Measurements from ENCODE around the gene NECTIN2.
A peak's percentile ranks its signal among the peaks of the same experiment; 100 is the strongest.
"Not testable (repeated sequence)": the region's sequence is repeated elsewhere in the genome, so short reads cannot be mapped to it uniquely, and the experiment has no call there.

Gene NECTIN2

GRCh38 chr19:44908836-44909261, 62.8 kb downstream of the NECTIN2 start:
- no peak for DNase-seq (ENCODE audit: low spot score)

GRCh38 chr19:44909775-44910174, 63.7 kb downstream of the NECTIN2 start:
- no peak for DNase-seq (ENCODE audit: low spot score)

DNA sequence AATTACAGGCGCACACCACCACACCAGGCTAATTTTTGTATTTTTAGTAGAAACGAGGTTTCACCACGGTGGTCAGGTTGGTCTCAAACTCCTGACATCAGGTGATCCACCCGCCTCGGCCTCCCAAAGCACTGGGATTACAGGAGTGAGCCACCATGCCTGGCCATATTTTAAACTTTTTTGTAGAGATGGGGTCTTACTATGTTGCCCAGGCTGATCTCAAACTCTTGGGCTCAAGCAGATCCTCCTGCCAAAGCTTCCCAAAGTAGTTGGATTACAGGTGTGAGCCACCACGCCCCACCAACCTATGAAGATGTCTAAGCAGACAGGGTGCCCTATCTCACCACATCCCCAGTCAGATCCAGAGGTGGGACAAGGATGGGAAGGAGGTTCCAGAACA, 65.8 kb downstream of the NECTIN2 start:
- DNase-seq (ENCODE audit: low spot score): not testable (repeated sequence)

DNA sequence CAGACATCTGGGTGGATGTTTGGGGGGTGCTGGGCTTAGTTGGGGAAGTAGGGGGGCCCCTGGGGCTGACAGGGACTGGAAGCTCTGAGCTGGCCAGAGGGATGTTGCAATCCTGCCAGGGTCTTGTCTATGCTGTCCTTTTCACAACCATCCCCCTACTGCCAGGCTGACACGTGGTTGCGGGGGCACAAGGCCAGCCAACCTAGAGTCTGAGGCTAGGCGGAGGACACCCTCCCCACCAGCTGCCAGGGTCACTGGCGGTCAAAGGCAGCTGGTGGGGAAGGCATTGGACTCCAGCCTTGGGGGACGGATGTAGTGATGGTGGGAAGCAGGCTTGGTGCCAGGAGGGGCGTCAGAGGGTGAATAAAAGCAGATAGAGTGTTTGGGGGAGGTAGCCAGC, 66.8 kb downstream of the NECTIN2 start:
- no peak for DNase-seq (ENCODE audit: low spot score)

GRCh38 chr19:44913512-44914432, 67.7 kb downstream of the NECTIN2 start:
- DNase-seq (ENCODE audit: low spot score): not testable (repeated sequence)

DNA sequence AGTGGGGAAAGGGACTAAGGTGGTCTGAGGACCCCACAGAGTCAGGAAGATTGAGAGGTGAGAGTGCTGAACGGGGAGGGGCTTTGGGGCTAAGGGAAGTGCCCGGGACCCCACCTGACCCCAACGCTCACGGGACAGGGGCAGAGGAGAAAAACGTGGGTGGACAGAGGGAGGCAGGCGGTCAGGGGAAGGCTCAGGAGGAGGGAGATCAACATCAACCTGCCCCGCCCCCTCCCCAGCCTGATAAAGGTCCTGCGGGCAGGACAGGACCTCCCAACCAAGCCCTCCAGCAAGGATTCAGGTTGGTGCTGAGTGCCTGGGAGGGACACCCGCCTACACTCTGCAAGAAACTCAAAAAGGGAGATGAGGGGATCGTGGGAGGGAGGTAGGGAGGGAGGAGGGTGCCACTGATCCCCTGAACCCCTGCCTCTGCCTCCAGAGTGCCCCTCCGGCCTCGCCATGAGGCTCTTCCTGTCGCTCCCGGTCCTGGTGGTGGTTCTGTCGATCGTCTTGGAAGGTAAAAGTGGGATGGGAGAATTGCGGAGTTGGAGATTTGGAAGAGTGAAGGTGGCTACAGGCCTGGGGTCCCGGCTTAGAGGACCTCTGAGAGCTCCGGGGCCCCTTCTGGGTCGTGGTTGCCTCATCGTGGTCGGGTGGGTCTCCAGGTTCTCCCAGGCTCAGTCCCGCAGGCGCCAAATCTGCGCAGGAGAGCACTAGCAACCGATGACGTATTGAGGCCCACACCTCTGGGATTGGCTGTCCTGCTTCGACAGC, 68.5 kb downstream of the NECTIN2 start, which contains the start of gene APOC1:
Gene APOC1, plus strand, starts transcription at position 176 of the 774 bp plus-strand sequence. Its CDS starts 284 bp downstream, at position 460.
- DNase-seq (ENCODE audit: low spot score): peak; percentile 91

DNA sequence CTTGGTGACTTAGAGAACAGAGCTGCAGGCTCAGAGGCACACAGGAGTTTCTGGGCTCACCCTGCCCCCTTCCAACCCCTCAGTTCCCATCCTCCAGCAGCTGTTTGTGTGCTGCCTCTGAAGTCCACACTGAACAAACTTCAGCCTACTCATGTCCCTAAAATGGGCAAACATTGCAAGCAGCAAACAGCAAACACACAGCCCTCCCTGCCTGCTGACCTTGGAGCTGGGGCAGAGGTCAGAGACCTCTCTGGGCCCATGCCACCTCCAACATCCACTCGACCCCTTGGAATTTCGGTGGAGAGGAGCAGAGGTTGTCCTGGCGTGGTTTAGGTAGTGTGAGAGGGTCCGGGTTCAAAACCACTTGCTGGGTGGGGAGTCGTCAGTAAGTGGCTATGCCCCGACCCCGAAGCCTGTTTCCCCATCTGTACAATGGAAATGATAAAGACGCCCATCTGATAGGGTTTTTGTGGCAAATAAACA, 78.2 kb downstream of the NECTIN2 start:
- no peak for DNase-seq (ENCODE audit: low spot score)

DNA sequence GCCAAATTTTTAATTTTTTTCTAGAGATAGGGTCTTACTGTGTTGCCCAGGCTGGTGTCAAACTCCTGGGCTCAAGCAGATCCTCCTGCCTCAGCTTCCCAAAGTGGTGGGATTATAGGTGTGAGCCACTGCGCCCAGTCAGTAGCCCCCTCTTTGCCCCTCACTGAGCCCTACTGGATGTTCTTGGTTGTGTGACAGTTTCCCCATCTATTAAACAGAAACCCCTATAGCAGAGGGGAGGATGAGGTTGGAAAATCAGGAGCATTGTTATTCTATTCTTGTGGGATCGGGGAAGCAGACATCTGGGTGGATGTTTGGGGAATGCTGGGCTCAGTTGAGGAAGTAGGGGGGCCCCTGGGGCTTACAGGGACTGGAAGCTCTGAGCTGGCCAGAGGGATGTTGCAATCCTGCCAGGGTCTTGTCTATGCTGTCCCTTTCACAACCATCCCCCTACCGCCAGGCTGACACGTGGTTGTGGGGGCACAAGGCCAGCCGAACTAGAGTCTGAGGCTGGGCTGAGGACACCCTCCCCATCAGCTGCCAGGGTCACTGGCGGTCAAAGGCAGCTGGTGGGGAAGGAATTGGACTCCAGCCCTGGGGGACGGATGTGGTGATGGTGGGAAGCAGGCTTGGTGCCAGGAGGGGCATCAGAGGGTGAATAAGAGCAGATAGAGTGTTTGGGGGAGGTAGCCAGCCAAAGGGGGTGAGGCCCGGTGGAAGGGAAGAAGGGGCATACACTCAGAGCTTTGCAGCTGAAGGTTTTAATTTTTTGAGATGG, 79.2 kb downstream of the NECTIN2 start:
- DNase-seq (ENCODE audit: low spot score): peak; percentile 77

DNA sequence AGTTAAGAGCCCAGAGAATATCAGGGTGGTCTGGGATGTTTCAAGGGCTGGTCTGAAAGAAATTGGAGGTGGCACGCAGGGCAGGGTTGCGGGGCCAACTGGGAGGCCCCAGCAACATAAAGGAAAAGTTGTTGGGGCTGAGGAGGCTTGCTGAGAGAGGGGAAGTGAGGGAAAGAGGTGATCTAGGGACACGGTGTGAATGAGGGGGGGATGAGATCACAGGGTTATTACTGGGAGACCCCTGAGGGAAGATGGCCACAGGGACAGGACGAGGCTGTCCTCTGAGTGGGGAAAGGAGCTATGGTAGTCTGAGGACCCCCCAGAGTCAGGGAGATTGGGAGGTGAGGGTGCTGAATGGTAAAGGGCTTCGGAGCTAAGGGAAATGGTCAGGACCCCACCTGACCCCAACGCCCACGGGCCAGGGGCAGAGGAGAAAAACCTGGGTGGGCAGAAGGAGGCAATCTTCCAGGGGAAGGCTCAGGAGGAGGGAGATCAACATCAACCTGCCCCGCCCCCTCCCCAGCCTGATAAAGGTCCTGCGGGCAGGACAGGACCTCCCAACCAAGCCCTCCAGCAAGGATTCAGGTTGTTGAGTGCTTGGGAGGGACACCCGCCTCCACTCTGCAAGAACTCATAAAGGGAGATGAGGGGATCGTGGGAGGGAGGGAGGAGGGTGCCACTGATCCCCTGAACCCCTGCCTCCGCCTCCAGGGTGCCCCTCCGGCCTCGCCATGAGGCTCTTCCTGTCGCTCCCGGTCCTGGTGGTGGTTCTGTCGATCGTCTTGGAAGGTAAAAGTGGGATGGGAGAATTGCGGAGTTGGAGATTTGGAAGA, 80.4 kb downstream of the NECTIN2 start:
- DNase-seq (ENCODE audit: low spot score): not testable (repeated sequence)

- no peak for DNase-seq (ENCODE audit: low spot score)
Observed at GRCh38 chr19:44927746-44928145, 81.6 kb downstream of the NECTIN2 start.

DNA sequence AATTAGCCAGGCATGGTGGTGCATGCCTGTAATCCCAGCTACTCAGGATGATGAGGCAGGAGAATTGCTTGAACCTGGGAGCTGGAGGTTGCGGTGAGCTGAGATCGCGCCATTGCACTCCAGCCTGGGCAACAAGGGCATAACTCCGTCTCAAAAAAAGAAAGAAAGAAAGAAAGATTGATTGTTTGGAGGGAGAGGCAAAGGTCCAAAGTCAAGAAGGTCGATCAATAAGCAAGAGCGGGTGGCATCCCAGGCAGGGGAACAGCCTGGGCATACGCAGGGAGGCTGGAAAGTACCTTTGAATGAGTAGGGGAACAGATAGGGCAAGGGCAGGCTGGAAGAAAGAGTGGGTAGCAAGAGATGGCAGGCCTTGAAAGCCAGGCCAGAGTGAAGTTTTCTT, 84.0 kb downstream of the NECTIN2 start:
- DNase-seq (ENCODE audit: low spot score): no peak

GRCh38 chr19:44931541-44931940, 85.4 kb downstream of the NECTIN2 start:
- no peak for DNase-seq (ENCODE audit: low spot score)
